ENCODE data around the gene MEPE.

GRCh38 chr4:87848622-87849351, 16.0 kb downstream of the MEPE start:
- TF ChIP-seq PRDM15 (CRISPR knock-in tag; IDR thresholded peaks at IDR 0.05) (no peak), CTCF (IDR thresholded peaks at IDR 0.05 in 2 of 3, conservative IDR thresholded peaks at IDR 0.05 in 1 of 3; ENCODE audit: control insufficient read depth in 2 of 3, extremely low read depth in 1 of 3, insufficient read depth in 1 of 3, low read depth in 3 of 3, low read length in 3 of 3) (peak; percentile 49 to 64 (median 59); a peak in 5 of 6 replicates), YY1 (IDR thresholded peaks at IDR 0.05; ENCODE audit: low read depth, low read length) (no peak), POLR2AphosphoS5 (IDR thresholded peaks at IDR 0.05; ENCODE audit: low read length) (no peak), IRF3 (IDR thresholded peaks at IDR 0.05) (no peak), NFXL1 (IDR thresholded peaks at IDR 0.05; ENCODE audit: borderline replicate concordance) (no peak), RFX5 (IDR thresholded peaks at IDR 0.05; ENCODE audit: low read depth, low read length) (no peak), PAX5 (IDR thresholded peaks at IDR 0.05; ENCODE audit: borderline replicate concordance, low read depth, low read length) (no peak), MLLT1 (IDR thresholded peaks at IDR 0.05) (no peak), CHD2 (IDR thresholded peaks at IDR 0.05; ENCODE audit: borderline replicate concordance, low read depth, low read length) (no peak), RAD21 (IDR thresholded peaks at IDR 0.05; ENCODE audit: insufficient read depth, low read depth, low read length) (peak; percentile 57)
